ENCODE data around the gene MRAS. TPM values are rescaled to one million over a fixed set of nuclear protein-coding genes. Genes with fewer than 3 reads are reported as not detected.
A peak's percentile ranks its signal among the peaks of the same experiment; 100 is the strongest.
"Not testable (repeated sequence)": the region's sequence is repeated elsewhere in the genome, so short reads cannot be mapped to it uniquely, and the experiment has no call there.

The MRAS gene
- total RNA-seq, 1 donor from 2014 or later: 2.9 TPM

DNA sequence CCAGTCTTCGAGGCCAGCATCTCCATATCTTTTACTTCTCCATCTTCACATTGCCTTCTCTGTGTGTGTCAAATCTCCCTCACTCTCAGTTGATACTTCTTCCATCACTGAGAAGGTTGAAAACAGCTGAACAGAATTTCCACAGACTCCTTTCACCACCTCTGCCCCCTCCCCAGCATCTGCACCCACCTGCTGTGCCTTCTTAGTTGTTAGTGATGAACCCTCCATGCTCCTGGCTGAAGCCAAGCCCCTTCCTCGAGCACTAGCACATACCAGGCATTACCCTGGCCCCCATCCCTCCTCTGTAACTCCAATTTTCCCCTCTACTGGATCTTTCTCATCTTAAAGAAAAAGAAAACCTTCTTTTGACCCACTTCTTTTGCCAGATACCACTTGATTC lies 58.2 kb downstream of the MRAS start:
- Histone ChIP-seq H3K4me3 (ENCODE audit: low read depth, low read length) (no peak overlapping the region), H3K27me3 (ENCODE audit: control insufficient read depth, insufficient read depth, low read length) (peaks cover 2% of the 10 kb centered on the region), H3K36me3 (ENCODE audit: control insufficient read depth, insufficient read depth, low read length) (no peaks in the 10 kb centered on the region)
- DNase-seq (ENCODE audit: low read depth) (no peak), FAIRE-seq (no peak)
- TF ChIP-seq, protein P1, sequence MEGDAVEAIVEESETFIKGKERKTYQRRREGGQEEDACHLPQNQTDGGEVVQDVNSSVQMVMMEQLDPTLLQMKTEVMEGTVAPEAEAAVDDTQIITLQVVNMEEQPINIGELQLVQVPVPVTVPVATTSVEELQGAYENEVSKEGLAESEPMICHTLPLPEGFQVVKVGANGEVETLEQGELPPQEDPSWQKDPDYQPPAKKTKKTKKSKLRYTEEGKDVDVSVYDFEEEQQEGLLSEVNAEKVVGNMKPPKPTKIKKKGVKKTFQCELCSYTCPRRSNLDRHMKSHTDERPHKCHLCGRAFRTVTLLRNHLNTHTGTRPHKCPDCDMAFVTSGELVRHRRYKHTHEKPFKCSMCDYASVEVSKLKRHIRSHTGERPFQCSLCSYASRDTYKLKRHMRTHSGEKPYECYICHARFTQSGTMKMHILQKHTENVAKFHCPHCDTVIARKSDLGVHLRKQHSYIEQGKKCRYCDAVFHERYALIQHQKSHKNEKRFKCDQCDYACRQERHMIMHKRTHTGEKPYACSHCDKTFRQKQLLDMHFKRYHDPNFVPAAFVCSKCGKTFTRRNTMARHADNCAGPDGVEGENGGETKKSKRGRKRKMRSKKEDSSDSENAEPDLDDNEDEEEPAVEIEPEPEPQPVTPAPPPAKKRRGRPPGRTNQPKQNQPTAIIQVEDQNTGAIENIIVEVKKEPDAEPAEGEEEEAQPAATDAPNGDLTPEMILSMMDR (IDR thresholded peaks at IDR 0.05; ENCODE audit: insufficient read depth, low read length, severe bottlenecking): no peak

DNA sequence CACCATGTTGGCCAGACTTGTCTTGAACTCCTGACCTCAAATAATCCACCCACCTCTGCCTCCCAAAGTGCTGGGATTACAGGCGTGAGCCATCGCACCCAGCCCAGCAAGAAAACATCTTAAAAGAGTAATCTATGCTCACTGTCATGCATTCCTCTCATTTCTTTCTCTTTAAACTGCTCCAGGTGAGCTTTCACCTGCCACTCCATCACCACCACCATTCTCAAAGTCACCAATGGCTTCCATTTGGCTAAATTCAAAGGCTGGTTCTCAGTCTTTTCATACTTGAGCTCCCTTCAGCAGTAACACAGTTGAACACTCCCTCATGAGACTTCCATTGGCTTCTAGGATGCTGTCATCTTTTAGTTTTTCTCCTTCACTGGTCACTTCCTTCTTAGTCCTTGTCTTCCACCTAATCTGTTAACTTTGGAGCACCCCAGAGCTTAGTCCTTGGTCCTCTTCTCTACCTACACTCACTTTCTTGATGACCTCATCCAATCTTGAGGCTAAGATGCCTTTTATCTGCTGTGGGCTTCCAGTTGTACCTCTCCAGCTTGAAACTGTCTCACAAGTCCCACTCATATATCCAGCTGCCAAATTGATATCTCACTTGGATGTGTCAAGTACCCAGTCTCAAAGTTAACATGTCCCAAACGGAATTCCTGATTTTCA lies 59.0 kb downstream of the MRAS start:
- DNase-seq (ENCODE audit: low read depth): no peak
- no peaks in the 10 kb centered on the region for H3K36me3 ChIP-seq (ENCODE audit: control insufficient read depth, insufficient read depth, low read length)
- FAIRE-seq: no peak
- H3K27me3 ChIP-seq (ENCODE audit: control insufficient read depth, insufficient read depth, low read length): peaks cover 2% of the 10 kb centered on the region
- TF ChIP-seq, protein P1 (IDR thresholded peaks at IDR 0.05; ENCODE audit: insufficient read depth, low read length, severe bottlenecking): no peak
- H3K4me3 ChIP-seq (ENCODE audit: low read depth, low read length): no peak overlapping the region

DNA sequence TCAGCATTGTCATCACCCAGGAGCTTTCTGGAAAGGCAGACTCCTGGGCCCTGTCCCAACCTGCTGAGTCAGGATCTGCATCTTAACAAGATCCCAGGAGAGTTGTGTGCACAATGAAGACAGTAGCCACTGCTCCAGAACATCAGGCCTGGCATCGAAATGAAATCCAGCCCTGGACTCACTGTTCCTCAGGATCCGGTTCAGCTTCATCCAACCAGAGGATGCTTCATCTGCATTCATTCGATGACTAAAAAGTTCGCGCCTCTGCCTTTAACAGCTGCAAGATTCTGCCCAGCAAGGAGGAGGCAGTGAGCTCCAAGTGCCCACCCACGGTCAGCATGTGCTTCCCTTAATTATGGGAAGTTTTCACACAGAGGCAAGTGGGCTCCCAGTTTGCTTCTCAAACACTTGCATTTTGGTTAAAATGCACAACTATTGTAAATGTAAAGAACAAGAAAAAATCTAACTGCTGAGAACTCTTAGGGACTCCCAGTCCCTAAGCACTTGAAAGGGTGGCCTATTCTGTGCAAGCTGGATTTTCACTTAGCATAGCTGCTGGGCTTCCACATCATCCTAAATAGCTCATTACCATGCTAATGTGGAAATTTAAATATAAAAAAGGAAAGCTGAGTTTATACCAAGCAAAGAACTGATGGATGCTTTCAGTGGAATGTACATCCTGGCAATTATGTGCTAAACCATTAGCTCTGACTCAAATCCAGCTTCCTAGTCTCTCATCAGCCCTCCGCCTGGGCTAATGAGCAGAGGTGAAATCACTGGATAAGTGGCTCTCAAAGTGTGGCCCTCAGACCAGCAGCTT lies 60.6 kb downstream of the MRAS start:
- Histone ChIP-seq H3K27me3 (ENCODE audit: control insufficient read depth, insufficient read depth, low read length) (peaks cover 2% of the 10 kb centered on the region), H3K36me3 (ENCODE audit: control insufficient read depth, insufficient read depth, low read length) (no peaks in the 10 kb centered on the region), H3K4me3 (ENCODE audit: low read depth, low read length) (no peak overlapping the region)
- TF ChIP-seq, protein P1 (IDR thresholded peaks at IDR 0.05; ENCODE audit: insufficient read depth, low read length, severe bottlenecking): no peak
- no peak for FAIRE-seq
- DNase-seq (ENCODE audit: low read depth): no peak

DNA sequence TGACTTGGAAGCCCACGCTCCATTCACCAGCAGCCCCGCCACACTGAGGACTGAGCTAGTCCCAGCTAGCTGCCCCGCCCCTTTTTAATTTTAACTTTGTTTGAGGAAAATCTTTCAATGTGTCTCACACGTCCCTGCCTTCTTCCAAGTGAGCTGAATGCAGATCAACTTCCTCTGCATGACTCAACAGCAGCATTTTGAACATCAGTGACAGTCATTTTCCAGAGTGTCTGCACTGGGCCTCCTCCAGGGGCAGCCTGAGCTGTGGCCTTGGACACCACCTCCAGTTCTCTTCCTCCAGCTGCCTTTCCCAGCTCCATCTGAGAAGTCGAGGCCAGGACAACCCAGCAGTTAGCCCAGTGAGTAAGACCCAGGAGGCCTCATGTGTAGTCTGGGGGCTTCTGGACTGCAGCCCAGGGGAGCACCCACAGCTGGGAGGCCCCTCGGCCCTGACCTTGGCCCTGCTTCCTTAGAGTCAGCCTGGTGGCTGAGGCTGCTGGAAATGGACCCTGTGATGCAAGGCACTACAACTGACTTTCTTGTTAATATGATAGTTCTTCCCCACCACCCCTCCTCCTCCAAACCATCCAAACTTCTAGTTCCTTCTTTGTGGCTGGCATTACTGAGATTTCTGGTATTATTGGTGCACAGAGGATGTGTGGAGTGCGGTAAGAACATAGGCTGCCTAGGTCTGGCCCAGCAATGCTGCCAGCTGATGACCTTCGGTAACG lies 64.6 kb downstream of the MRAS start:
- Histone ChIP-seq H3K36me3 (ENCODE audit: control insufficient read depth, insufficient read depth, low read length) (no peaks in the 10 kb centered on the region), H3K4me3 (ENCODE audit: low read depth, low read length) (no peak overlapping the region), H3K27me3 (ENCODE audit: control insufficient read depth, insufficient read depth, low read length) (no peaks in the 10 kb centered on the region)
- TF ChIP-seq, protein P1 (IDR thresholded peaks at IDR 0.05; ENCODE audit: insufficient read depth, low read length, severe bottlenecking): no peak
- FAIRE-seq (no peak), DNase-seq (ENCODE audit: low read depth) (peak; percentile 23)

DNA sequence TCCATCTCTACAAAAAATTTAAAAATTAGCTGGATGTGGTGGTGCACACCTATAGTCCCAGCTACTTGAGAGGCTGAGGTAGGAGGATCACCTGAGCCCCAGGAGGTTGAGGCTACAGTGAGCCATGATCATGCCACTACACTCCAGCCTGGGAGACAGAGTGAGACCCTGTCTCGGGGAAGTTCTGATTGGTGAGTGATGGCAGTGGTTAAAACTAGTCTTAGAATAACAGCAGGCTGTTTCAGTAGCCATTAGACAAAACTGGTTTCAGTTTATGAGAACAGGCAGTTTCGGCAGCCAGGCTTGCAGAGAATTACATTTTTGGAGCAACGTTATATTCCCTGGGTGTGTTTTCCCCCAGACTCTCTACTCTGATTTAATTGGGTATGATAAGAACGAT lies 67.9 kb downstream of the MRAS start:
- not testable (repeated sequence) for H3K36me3 ChIP-seq (ENCODE audit: control insufficient read depth, insufficient read depth, low read length); DNase-seq (ENCODE audit: low read depth); FAIRE-seq; H3K27me3 ChIP-seq (ENCODE audit: control insufficient read depth, insufficient read depth, low read length); H3K4me3 ChIP-seq (ENCODE audit: low read depth, low read length)

DNA sequence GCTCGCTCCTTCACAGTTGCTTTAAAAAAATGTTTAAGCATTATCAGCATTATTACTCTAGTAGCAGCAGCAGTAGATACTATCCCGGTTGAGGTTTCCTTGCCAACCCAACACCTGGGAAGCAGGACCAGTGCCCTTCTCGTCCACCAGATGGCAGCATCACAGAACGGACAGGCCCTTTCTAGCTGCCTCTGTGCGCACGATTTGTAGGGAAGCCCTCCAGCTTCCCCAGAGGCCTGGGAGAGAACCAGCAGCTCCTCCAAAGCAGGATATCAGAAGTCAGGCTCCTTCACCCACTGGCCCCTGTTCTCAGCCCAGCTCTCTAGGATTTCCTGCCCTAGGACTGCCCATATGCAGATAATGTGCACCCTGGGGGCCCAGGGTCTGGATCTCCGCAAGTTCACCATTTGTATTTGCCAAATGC lies 69.2 kb downstream of the MRAS start:
- H3K27me3 ChIP-seq (ENCODE audit: control insufficient read depth, insufficient read depth, low read length): no peaks in the 10 kb centered on the region
- no peak overlapping the region for H3K4me3 ChIP-seq (ENCODE audit: low read depth, low read length)
- FAIRE-seq: no peak
- H3K36me3 ChIP-seq (ENCODE audit: control insufficient read depth, insufficient read depth, low read length): no peaks in the 10 kb centered on the region
- peak; percentile 64 for DNase-seq (ENCODE audit: low read depth)
- TF ChIP-seq, protein P1 (IDR thresholded peaks at IDR 0.05; ENCODE audit: insufficient read depth, low read length, severe bottlenecking): peak; percentile 90
